ENCODE measurements around the gene HUWE1. TPM values are rescaled to one million over a fixed set of nuclear protein-coding genes. Genes with fewer than 3 reads are reported as not detected.
"Not testable (repeated sequence)": the region's sequence is repeated elsewhere in the genome, so short reads cannot be mapped to it uniquely, and the experiment has no call there.

Gene HUWE1
- total RNA-seq, 2 donors from 2014 or later: 316 to 325 TPM

DNA sequence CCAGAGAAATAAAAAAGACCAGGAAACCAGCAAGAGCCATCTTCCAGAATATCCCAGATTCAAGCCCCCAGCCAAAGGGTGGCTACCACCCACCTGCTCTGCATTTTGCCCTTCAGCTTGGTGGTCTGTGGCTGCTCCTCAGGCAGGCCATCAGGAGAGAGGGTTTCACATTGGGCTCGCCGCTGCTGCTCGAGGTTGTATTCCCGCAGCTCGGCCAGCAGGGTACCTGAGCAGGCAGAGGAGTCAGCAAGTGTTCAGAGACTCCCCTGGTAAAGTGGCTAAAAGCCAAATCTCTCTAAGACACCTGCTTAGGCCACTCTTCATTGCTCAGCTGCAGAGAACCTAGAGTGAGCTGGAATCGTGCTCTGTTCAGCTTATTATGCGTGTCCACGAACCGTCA is 141.6 kb downstream of the HUWE1 start:
- no peak overlapping the region for H3K27ac ChIP-seq (ENCODE audit: low read depth, low read length)
- H3K4me1 ChIP-seq (ENCODE audit: control insufficient read depth, insufficient read depth, low read length): no peaks in the 10 kb centered on the region
- Mint-ChIP-seq H3K9me3 (peaks cover 63% of the 10 kb centered on the region), H3K4me3 (no peak overlapping the region), H3K27me3 (ENCODE audit: insufficient read depth) (no peaks in the 10 kb centered on the region), H3K27ac (no peak overlapping the region), H3K4me1 (no peaks in the 10 kb centered on the region), H3K36me3 (ENCODE audit: low read depth) (peaks cover 81% of the 10 kb centered on the region)
- peak; percentile 51 for DNase-seq
- no peaks in the 10 kb centered on the region for H3K27me3 ChIP-seq (ENCODE audit: control insufficient read depth, insufficient read depth, low read length, poor library complexity, severe bottlenecking)
- peaks cover 89% of the 10 kb centered on the region for H3K36me3 ChIP-seq (ENCODE audit: control insufficient read depth, insufficient read depth, low read length)
- 96 to 97% methylated on average over 4 to 9 of the region's 9 CpGs for WGBS, 2 experiments (ENCODE audit: insufficient coverage in 1 of 2, insufficient read length in 1 of 2)
- no peak overlapping the region for H3K9ac ChIP-seq (ENCODE audit: extremely low read depth, low read length, poor library complexity, severe bottlenecking)
- H3K9me3 ChIP-seq (ENCODE audit: control insufficient read depth, low read length): no peaks in the 10 kb centered on the region
- no peak overlapping the region for H3K4me3 ChIP-seq (ENCODE audit: low read length)
- TF ChIP-seq, protein P1, sequence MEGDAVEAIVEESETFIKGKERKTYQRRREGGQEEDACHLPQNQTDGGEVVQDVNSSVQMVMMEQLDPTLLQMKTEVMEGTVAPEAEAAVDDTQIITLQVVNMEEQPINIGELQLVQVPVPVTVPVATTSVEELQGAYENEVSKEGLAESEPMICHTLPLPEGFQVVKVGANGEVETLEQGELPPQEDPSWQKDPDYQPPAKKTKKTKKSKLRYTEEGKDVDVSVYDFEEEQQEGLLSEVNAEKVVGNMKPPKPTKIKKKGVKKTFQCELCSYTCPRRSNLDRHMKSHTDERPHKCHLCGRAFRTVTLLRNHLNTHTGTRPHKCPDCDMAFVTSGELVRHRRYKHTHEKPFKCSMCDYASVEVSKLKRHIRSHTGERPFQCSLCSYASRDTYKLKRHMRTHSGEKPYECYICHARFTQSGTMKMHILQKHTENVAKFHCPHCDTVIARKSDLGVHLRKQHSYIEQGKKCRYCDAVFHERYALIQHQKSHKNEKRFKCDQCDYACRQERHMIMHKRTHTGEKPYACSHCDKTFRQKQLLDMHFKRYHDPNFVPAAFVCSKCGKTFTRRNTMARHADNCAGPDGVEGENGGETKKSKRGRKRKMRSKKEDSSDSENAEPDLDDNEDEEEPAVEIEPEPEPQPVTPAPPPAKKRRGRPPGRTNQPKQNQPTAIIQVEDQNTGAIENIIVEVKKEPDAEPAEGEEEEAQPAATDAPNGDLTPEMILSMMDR (conservative IDR thresholded peaks at IDR 0.05): peak; percentile 39

DNA sequence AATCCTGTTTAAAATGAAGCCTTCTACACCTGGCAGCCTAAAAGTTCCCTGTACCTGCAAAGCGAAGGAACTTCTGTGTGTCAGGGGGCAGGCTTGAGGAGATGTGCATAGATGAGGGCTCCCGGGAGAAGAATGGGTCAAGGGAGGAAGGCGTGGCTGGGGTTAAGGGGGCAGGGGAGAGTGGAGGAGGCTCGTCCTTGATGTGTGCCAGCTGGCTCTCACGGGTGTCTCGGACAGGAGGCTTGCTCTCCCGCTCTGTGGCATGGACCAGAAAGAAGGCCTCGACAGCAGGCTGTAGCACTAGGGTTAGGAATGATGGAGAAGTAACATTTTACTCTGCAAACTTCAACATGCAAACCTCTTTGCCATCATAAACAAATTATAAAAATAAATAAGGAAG is 147.7 kb downstream of the HUWE1 start:
- no peak for DNase-seq
- Mint-ChIP-seq H3K4me1 (no peaks in the 10 kb centered on the region), H3K36me3 (ENCODE audit: low read depth) (peaks cover 83% of the 10 kb centered on the region), H3K4me3 (no peak overlapping the region), H3K27ac (no peak overlapping the region), H3K9me3 (peaks cover 79% of the 10 kb centered on the region), H3K27me3 (ENCODE audit: insufficient read depth) (no peaks in the 10 kb centered on the region)
- H3K36me3 ChIP-seq (ENCODE audit: control insufficient read depth, insufficient read depth, low read length): peaks cover 87% of the 10 kb centered on the region
- no peak overlapping the region for H3K9ac ChIP-seq (ENCODE audit: extremely low read depth, low read length, poor library complexity, severe bottlenecking)
- H3K27ac ChIP-seq (ENCODE audit: low read depth, low read length): no peak overlapping the region
- no peaks in the 10 kb centered on the region for H3K9me3 ChIP-seq (ENCODE audit: control insufficient read depth, low read length)
- H3K4me1 ChIP-seq (ENCODE audit: control insufficient read depth, insufficient read depth, low read length): no peaks in the 10 kb centered on the region
- TF ChIP-seq, protein P1 (conservative IDR thresholded peaks at IDR 0.05): no peak
- H3K4me3 ChIP-seq (ENCODE audit: low read length): no peak overlapping the region
- WGBS, 2 experiments (ENCODE audit: insufficient coverage in 1 of 2, insufficient read length in 1 of 2): 98% methylated on average over 8 of the region's 8 CpGs; no CpG with 5 or more reads in 1 of the 2 experiments
- H3K27me3 ChIP-seq (ENCODE audit: control insufficient read depth, insufficient read depth, low read length, poor library complexity, severe bottlenecking): no peaks in the 10 kb centered on the region

DNA sequence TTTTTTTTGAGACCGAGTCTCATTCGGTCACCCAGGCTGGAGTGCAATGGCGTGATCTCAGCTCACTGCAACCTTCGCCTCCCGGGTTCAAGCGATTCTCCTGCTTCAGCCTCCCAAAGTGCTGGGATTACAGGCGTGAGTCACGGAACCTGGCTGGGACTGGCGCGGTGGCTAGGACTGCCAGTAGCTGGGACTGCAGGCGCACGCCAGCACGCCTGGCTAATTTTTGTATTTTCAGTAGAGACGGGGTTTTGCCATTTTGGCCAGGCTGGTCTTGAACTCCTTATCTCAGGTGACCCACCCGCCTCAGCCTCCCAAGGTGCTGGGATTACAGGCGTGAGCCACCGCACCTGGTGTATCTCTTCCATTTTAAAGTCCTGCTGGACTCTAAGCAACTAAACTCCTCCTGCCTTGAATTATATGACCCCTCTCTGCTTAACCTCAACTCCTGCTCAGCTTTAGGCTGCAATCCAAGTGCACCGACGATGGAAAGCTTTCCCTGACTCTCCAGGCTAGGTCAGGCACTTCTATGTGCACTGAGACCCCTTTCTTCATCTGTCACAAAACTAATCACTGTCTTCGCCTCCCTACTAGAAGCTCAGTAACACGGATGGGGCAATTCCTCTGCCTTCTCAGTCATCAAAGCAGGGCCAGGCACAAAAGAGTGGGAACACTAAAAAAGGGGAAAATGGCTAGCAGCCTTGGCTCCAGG is 155.1 kb downstream of the HUWE1 start:
- not testable (repeated sequence) for H3K4me3 Mint-ChIP-seq; H3K9ac ChIP-seq (ENCODE audit: extremely low read depth, low read length, poor library complexity, severe bottlenecking); H3K4me3 ChIP-seq (ENCODE audit: low read length); H3K4me1 Mint-ChIP-seq; DNase-seq; H3K9me3 ChIP-seq (ENCODE audit: control insufficient read depth, low read length); H3K27me3 Mint-ChIP-seq (ENCODE audit: insufficient read depth); H3K27me3 ChIP-seq (ENCODE audit: control insufficient read depth, insufficient read depth, low read length, poor library complexity, severe bottlenecking); H3K4me1 ChIP-seq (ENCODE audit: control insufficient read depth, insufficient read depth, low read length); H3K27ac ChIP-seq (ENCODE audit: low read depth, low read length)
- H3K36me3 ChIP-seq (ENCODE audit: control insufficient read depth, insufficient read depth, low read length): peaks cover 33% of the 10 kb centered on the region
- H3K9me3 Mint-ChIP-seq: peaks cover 78% of the 10 kb centered on the region
- peak overlapping the region; percentile 65 for H3K27ac Mint-ChIP-seq
- H3K36me3 Mint-ChIP-seq (ENCODE audit: low read depth): peaks cover 45% of the 10 kb centered on the region
- WGBS, 2 experiments (ENCODE audit: insufficient coverage in 1 of 2, insufficient read length in 1 of 2): 96 to 100% methylated on average over 5 to 21 of the region's 21 CpGs

DNA sequence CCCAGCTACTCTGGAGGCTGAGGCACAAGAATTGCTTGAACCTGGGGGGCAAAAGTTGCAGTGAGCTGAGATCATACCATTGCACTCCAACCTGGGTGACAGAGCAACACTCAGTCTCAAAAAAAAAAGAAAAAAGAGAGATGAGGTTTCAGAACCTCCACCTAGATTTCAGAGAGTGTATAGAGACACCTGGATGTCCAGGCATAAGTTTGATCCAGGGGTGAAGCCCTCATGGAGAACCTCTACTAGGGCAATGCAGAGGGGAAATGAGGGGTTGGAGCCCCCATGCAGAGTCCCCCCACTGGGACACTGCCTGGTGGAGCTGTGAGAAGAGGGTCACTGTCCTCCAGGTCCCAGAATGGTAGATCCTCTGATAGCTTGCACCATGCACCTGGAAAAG is 159.5 kb downstream of the HUWE1 start:
- Mint-ChIP-seq H3K9me3 (peaks cover 65% of the 10 kb centered on the region), H3K4me3 (no peak overlapping the region), H3K27me3 (ENCODE audit: insufficient read depth) (no peaks in the 10 kb centered on the region), H3K27ac (no peak overlapping the region), H3K36me3 (ENCODE audit: low read depth) (peaks cover 8% of the 10 kb centered on the region), H3K4me1 (no peaks in the 10 kb centered on the region)
- no peak overlapping the region for H3K27ac ChIP-seq (ENCODE audit: low read depth, low read length)
- no peaks in the 10 kb centered on the region for H3K27me3 ChIP-seq (ENCODE audit: control insufficient read depth, insufficient read depth, low read length, poor library complexity, severe bottlenecking)
- H3K36me3 ChIP-seq (ENCODE audit: control insufficient read depth, insufficient read depth, low read length): no peaks in the 10 kb centered on the region
- H3K4me3 ChIP-seq (ENCODE audit: low read length): no peak overlapping the region
- H3K9me3 ChIP-seq (ENCODE audit: control insufficient read depth, low read length): no peaks in the 10 kb centered on the region
- DNase-seq: no peak
- H3K4me1 ChIP-seq (ENCODE audit: control insufficient read depth, insufficient read depth, low read length): no peaks in the 10 kb centered on the region
- TF ChIP-seq, protein P1 (conservative IDR thresholded peaks at IDR 0.05): no peak
- H3K9ac ChIP-seq (ENCODE audit: extremely low read depth, low read length, poor library complexity, severe bottlenecking): no peak overlapping the region
